ENCODE results near the gene CTNNB1. TPM values are rescaled to one million over a fixed set of nuclear protein-coding genes. Genes with fewer than 3 reads are reported as not detected.

The CTNNB1 gene
- total and polyA plus RNA-seq, 9 donors, result 169 to 495 (median 404) TPM

DNA sequence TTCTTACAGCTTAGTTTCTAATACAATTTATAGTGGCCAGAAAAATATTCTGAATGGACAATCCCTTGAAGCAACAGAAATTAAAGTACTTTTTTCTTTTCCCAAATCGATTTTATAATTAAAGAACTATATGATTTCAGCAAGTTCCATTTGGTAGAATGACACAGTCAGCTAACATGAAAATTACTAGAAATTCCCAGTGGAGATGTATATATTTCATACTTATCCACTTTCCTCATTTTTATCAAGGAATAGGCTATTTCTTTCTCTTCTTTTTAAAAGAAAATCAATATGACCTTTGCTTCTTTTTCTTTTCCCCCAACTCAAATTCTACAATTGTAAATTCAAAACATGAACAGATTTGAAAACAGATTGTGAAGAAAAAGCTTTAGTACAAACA is 6.4 kb upstream of the CTNNB1 start:
- Histone ChIP-seq H3K9me3 (no peaks in the 10 kb centered on the region), H3K4me3 (no peak overlapping the region), H3K27ac (no peak overlapping the region), H3K27me3 (no peaks in the 10 kb centered on the region), H3K4me1 (ENCODE audit: insufficient read depth) (no peaks in the 10 kb centered on the region), H3K36me3 (no peaks in the 10 kb centered on the region)
- DNase-seq, result no peak
- 91 to 96% (median 91%) methylated on average over 1 of the region's 1 CpG for WGBS, 3 donors
- TF ChIP-seq EP300 (IDR thresholded peaks at IDR 0.05) (no peak), CTCF (IDR thresholded peaks at IDR 0.05) (no peak), POLR2A (IDR thresholded peaks at IDR 0.05) (no peak)
- intact Hi-C loops (cut with DNase I), result loop anchor here in 1 of 4 donors (10.0 kb wide), 1 partner anchor 318 kb away; no protein-coding TSS in a partner anchor

GRCh38 chr3:41193794-41194539 is 5.3 kb upstream of the CTNNB1 start:
- TF ChIP-seq EP300 (IDR thresholded peaks at IDR 0.05), result no peak
- TF ChIP-seq POLR2A (IDR thresholded peaks at IDR 0.05), result no peak
- no peak for TF ChIP-seq CTCF (IDR thresholded peaks at IDR 0.05)
- no peaks in the 10 kb centered on the region for H3K4me1 ChIP-seq (ENCODE audit: insufficient read depth)
- intact Hi-C loops (cut with DNase I), result loop anchor here in 1 of 4 donors (10.0 kb wide), 1 partner anchor 319 kb away; no protein-coding TSS in a partner anchor

DNA sequence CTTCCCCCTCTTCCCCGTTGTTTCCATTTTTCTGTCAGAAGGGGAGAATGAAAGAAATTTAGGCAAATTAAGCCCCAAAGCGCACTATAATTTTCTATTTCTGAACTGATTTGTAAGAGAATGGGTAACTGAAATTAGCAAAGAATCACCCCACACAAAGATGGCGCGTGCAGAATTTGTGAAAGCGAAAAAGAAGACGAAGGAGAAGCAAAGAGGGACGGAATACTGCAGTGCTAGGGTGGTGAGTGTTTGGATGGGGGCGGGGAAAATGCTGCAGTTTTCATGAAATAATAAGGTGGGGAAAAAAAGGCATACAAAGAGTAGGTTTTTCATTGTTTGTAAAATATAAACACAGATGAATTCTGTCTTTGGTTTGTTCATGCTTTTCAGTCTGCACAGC is 4.6 kb upstream of the CTNNB1 start:
- 92 to 95% (median 95%) methylated on average over 8 of the region's 8 CpGs for WGBS, 3 donors
- TF ChIP-seq CTCF (IDR thresholded peaks at IDR 0.05), result no peak
- Histone ChIP-seq H3K9me3 (no peaks in the 10 kb centered on the region), H3K4me3 (no peak overlapping the region), H3K4me1 (ENCODE audit: insufficient read depth) (no peaks in the 10 kb centered on the region), H3K27ac (no peak overlapping the region), H3K27me3 (no peaks in the 10 kb centered on the region), H3K36me3 (no peaks in the 10 kb centered on the region)
- no peak for DNase-seq
- intact Hi-C loops (cut with DNase I), result loop anchor here in 1 of 4 donors (10.0 kb wide), 1 partner anchor 320 kb away; no protein-coding TSS in a partner anchor

More at GRCh38 chr3:41193794-41194539, 5.3 kb upstream of the CTNNB1 start:
- H3K27ac ChIP-seq, result no peak overlapping the region
- no peaks in the 10 kb centered on the region for H3K27me3 ChIP-seq
- no peaks in the 10 kb centered on the region for H3K9me3 ChIP-seq
- DNase-seq, result no peak
- no peak overlapping the region for H3K4me3 ChIP-seq
- no peaks in the 10 kb centered on the region for H3K36me3 ChIP-seq
- 83 to 86% (median 86%) methylated on average over 4 of the region's 4 CpGs for WGBS, 3 donors

GRCh38 chr3:41195946-41196345 is 3.4 kb upstream of the CTNNB1 start:
- Histone ChIP-seq H3K36me3 (no peaks in the 10 kb centered on the region), H3K9me3 (no peaks in the 10 kb centered on the region), H3K27me3 (no peaks in the 10 kb centered on the region), H3K27ac (no peak overlapping the region), H3K4me1 (ENCODE audit: insufficient read depth) (no peaks in the 10 kb centered on the region), H3K4me3 (no peak overlapping the region)
- intact Hi-C loops (cut with DNase I), result loop anchor here in 1 of 4 donors (10.0 kb wide), 1 partner anchor 321 kb away; no protein-coding TSS in a partner anchor
- no peak for DNase-seq
- TF ChIP-seq POLR2A (IDR thresholded peaks at IDR 0.05) (no peak), CTCF (IDR thresholded peaks at IDR 0.05) (no peak), EP300 (IDR thresholded peaks at IDR 0.05) (no peak)
- WGBS, 3 donors, result 95 to 97% (median 97%) methylated on average over 7 of the region's 7 CpGs

Measured in ovary (tissue), 9 donors.